ENCODE results near the gene SUMO4.

Gene SUMO4

DNA sequence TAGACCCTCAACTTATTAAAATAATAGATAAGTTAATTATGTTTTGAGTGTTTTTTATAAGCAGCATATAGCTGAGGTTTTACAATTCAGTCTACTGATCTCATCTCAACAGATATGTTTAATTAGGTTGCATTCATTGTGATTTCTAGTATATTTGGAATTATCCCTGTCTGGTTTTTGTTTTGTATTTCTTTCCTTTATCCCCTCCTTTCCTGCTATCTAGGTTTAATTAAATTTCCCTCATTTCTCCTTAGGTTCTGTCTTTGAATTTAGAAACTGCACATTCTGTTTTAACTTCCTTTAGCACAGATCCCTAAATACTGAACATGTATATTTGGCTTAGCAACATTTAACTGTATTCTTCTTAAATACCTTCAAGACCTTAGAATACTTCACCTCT, 4.9 kb upstream of the SUMO4 start:
- no peak for ATAC-seq
- TF ChIP-seq ZFP3 (CRISPR knock-in tag; IDR thresholded peaks at IDR 0.05): no peak
- no peak for TF ChIP-seq PPARA (CRISPR knock-in tag; IDR thresholded peaks at IDR 0.05; ENCODE audit: borderline replicate concordance)
- peak; percentile 97 for TF ChIP-seq ZNF70 (CRISPR knock-in tag; IDR thresholded peaks at IDR 0.05)
- TF ChIP-seq, protein P1, sequence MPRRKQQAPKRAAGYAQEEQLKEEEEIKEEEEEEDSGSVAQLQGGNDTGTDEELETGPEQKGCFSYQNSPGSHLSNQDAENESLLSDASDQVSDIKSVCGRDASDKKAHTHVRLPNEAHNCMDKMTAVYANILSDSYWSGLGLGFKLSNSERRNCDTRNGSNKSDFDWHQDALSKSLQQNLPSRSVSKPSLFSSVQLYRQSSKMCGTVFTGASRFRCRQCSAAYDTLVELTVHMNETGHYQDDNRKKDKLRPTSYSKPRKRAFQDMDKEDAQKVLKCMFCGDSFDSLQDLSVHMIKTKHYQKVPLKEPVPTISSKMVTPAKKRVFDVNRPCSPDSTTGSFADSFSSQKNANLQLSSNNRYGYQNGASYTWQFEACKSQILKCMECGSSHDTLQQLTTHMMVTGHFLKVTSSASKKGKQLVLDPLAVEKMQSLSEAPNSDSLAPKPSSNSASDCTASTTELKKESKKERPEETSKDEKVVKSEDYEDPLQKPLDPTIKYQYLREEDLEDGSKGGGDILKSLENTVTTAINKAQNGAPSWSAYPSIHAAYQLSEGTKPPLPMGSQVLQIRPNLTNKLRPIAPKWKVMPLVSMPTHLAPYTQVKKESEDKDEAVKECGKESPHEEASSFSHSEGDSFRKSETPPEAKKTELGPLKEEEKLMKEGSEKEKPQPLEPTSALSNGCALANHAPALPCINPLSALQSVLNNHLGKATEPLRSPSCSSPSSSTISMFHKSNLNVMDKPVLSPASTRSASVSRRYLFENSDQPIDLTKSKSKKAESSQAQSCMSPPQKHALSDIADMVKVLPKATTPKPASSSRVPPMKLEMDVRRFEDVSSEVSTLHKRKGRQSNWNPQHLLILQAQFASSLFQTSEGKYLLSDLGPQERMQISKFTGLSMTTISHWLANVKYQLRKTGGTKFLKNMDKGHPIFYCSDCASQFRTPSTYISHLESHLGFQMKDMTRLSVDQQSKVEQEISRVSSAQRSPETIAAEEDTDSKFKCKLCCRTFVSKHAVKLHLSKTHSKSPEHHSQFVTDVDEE (CRISPR knock-in tag; IDR thresholded peaks at IDR 0.05): no peak
- TF ChIP-seq TCF4 (CRISPR knock-in tag; IDR thresholded peaks at IDR 0.05; ENCODE audit: borderline replicate concordance): peak; percentile 57
- TF ChIP-seq, protein P2, sequence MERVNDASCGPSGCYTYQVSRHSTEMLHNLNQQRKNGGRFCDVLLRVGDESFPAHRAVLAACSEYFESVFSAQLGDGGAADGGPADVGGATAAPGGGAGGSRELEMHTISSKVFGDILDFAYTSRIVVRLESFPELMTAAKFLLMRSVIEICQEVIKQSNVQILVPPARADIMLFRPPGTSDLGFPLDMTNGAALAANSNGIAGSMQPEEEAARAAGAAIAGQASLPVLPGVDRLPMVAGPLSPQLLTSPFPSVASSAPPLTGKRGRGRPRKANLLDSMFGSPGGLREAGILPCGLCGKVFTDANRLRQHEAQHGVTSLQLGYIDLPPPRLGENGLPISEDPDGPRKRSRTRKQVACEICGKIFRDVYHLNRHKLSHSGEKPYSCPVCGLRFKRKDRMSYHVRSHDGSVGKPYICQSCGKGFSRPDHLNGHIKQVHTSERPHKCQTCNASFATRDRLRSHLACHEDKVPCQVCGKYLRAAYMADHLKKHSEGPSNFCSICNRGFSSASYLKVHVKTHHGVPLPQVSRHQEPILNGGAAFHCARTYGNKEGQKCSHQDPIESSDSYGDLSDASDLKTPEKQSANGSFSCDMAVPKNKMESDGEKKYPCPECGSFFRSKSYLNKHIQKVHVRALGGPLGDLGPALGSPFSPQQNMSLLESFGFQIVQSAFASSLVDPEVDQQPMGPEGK (CRISPR knock-in tag; IDR thresholded peaks at IDR 0.05; ENCODE audit: borderline replicate concordance): no peak
- TF ChIP-seq GLIS3 (CRISPR knock-in tag; IDR thresholded peaks at IDR 0.05): no peak
- no peak for TF ChIP-seq TOX (CRISPR knock-in tag; IDR thresholded peaks at IDR 0.05; ENCODE audit: borderline replicate concordance)

GRCh38 chr6:149397384-149397783, 2.7 kb upstream of the SUMO4 start:
- ATAC-seq: no peak
- TF ChIP-seq ZNF565 (CRISPR knock-in tag; conservative IDR thresholded peaks at IDR 0.05; ENCODE audit: low read depth): no peak
- TF ChIP-seq SNAI2 (CRISPR knock-in tag; IDR thresholded peaks at IDR 0.05): no peak
- TF ChIP-seq OSR1 (CRISPR knock-in tag; IDR thresholded peaks at IDR 0.05): no peak
- TF ChIP-seq CSDC2 (CRISPR knock-in tag; IDR thresholded peaks at IDR 0.05): no peak
- TF ChIP-seq ARNTL (CRISPR knock-in tag; IDR thresholded peaks at IDR 0.05; ENCODE audit: borderline replicate concordance, low read depth): no peak
- no peak for TF ChIP-seq ZFP3 (CRISPR knock-in tag; IDR thresholded peaks at IDR 0.05)
- no peak for TF ChIP-seq PPARA (CRISPR knock-in tag; IDR thresholded peaks at IDR 0.05; ENCODE audit: borderline replicate concordance)
- no peak for TF ChIP-seq GLIS3 (CRISPR knock-in tag; IDR thresholded peaks at IDR 0.05)
- TF ChIP-seq, protein P2 (CRISPR knock-in tag; IDR thresholded peaks at IDR 0.05; ENCODE audit: borderline replicate concordance): no peak
- no peak for TF ChIP-seq CSRNP3 (CRISPR knock-in tag; IDR thresholded peaks at IDR 0.05)
- no peak for TF ChIP-seq TOX (CRISPR knock-in tag; IDR thresholded peaks at IDR 0.05; ENCODE audit: borderline replicate concordance)
- TF ChIP-seq TCF4 (CRISPR knock-in tag; IDR thresholded peaks at IDR 0.05; ENCODE audit: borderline replicate concordance): no peak
- TF ChIP-seq CREB5 (CRISPR knock-in tag; IDR thresholded peaks at IDR 0.05; ENCODE audit: low read depth): no peak
- TF ChIP-seq POU6F1 (CRISPR knock-in tag; IDR thresholded peaks at IDR 0.05; ENCODE audit: borderline replicate concordance, low read depth): no peak
- TF ChIP-seq BACH2 (CRISPR knock-in tag; IDR thresholded peaks at IDR 0.05; ENCODE audit: borderline replicate concordance): no peak
- TF ChIP-seq ISL1 (CRISPR knock-in tag; IDR thresholded peaks at IDR 0.05): no peak
- TF ChIP-seq, protein P1 (CRISPR knock-in tag; IDR thresholded peaks at IDR 0.05): no peak
- TF ChIP-seq RARB (CRISPR knock-in tag; IDR thresholded peaks at IDR 0.05): no peak

Measured in SK-N-SH treated with all-trans-retinoic acid at 6 μM for 48 hours (cell line).